Measurements from ENCODE around the gene UNC119B.

- no peak for TF ChIP-seq EZH2 (optimal IDR thresholded peaks at IDR 0.05; ENCODE audit: low read depth, low read length)
- TF ChIP-seq CTCF (IDR thresholded peaks at IDR 0.05; ENCODE audit: low read length), result no peak
- TF ChIP-seq EZH2phosphoT487 (IDR thresholded peaks at IDR 0.05; ENCODE audit: low read length), result no peak
Observed at GRCh38 chr12:120749256-120749655, 39.0 kb downstream of the UNC119B start.
